NT2/D1 (cell line): ENCODE results near the gene AGAP1.

Experiments
- SUZ12 ChIP-seq: IDR thresholded peaks from 2 replicates; pipeline ENCODE4 v1.6.1; 2011; ENCODE audit not compliant: insufficient read length, insufficient read depth; ENCODE audit errors: extremely low read depth
- YY1 ChIP-seq: IDR thresholded peaks from 2 replicates; pipeline ENCODE4 v1.6.1; 2011; ENCODE audit not compliant: insufficient read length, insufficient read depth
- ZNF274 ChIP-seq: IDR thresholded peaks from 2 replicates; pipeline ENCODE4 v1.6.1; 2011; ENCODE audit warnings: mild to moderate bottlenecking, low read depth, low read length

- TF ChIP-seq SUZ12 (no peak), YY1 (no peak), ZNF274 (no peak)
Measured at GRCh38 chr2:236158969-236159777, 665.3 kb downstream of the AGAP1 start.
